HG03064 (cell line): ENCODE data around the gene ACSM2B.
"Not testable (repeated sequence)": the region's sequence is repeated elsewhere in the genome, so short reads cannot be mapped to it uniquely, and the experiment has no call there.

Experiments
- ATAC-seq: cut with Tn5 transposase; IDR thresholded peaks from one replicate; pipeline ENCODE4 v1.9.1; 2021; ENCODE audit warnings: low read depth; ENCODE audit not compliant: unreplicated experiment

ACSM2B gene

GRCh38 chr16:20598832-20599469 lies 22.8 kb upstream of the ACSM2B start:
- no peak for ATAC-seq

GRCh38 chr16:20595694-20596093 lies 19.5 kb upstream of the ACSM2B start:
- not testable (repeated sequence) for ATAC-seq

GRCh38 chr16:20595068-20595467 lies 18.9 kb upstream of the ACSM2B start:
- not testable (repeated sequence) for ATAC-seq

- ATAC-seq, result not testable (repeated sequence)
Measured at GRCh38 chr16:20592780-20593179, 16.6 kb upstream of the ACSM2B start.

- ATAC-seq, result not testable (repeated sequence)
Measured at GRCh38 chr16:20589486-20589885, 13.3 kb upstream of the ACSM2B start.

GRCh38 chr16:20587645-20588074 lies 11.5 kb upstream of the ACSM2B start:
- not testable (repeated sequence) for ATAC-seq

- not testable (repeated sequence) for ATAC-seq
Measured at GRCh38 chr16:20586716-20587115, 10.5 kb upstream of the ACSM2B start.

GRCh38 chr16:20586112-20586511 lies 9.9 kb upstream of the ACSM2B start:
- ATAC-seq, result not testable (repeated sequence)

GRCh38 chr16:20580487-20581259 lies 4.5 kb upstream of the ACSM2B start:
- not testable (repeated sequence) for ATAC-seq

GRCh38 chr16:20578091-20578490 lies 1.9 kb upstream of the ACSM2B start:
- ATAC-seq, result not testable (repeated sequence)

GRCh38 chr16:20569117-20569651 lies 7.0 kb downstream of the ACSM2B start:
- not testable (repeated sequence) for ATAC-seq

GRCh38 chr16:20568404-20568803 lies 7.8 kb downstream of the ACSM2B start:
- no peak for ATAC-seq

GRCh38 chr16:20566864-20567263 lies 9.3 kb downstream of the ACSM2B start:
- no peak for ATAC-seq

- ATAC-seq, result not testable (repeated sequence)
Measured at GRCh38 chr16:20565334-20565733, 10.8 kb downstream of the ACSM2B start.

GRCh38 chr16:20564218-20564617 lies 11.9 kb downstream of the ACSM2B start:
- not testable (repeated sequence) for ATAC-seq

GRCh38 chr16:20555628-20556027 lies 20.5 kb downstream of the ACSM2B start:
- not testable (repeated sequence) for ATAC-seq

- not testable (repeated sequence) for ATAC-seq
Measured at GRCh38 chr16:20554689-20555088, 21.5 kb downstream of the ACSM2B start.

GRCh38 chr16:20553493-20553892 lies 22.7 kb downstream of the ACSM2B start:
- not testable (repeated sequence) for ATAC-seq

- not testable (repeated sequence) for ATAC-seq
Measured at GRCh38 chr16:20546951-20547350, 29.2 kb downstream of the ACSM2B start.

GRCh38 chr16:20546278-20546853 lies 29.8 kb downstream of the ACSM2B start:
- not testable (repeated sequence) for ATAC-seq
